HepG2 (cell line): ENCODE results near the gene LZTR1. TPM values are rescaled to one million over a fixed set of nuclear protein-coding genes. Genes with fewer than 3 reads are reported as not detected.

Source experiments
- ATAC-seq: fragments of 200-7000 bp; cut with Tn5 transposase; 3 replicates; pipeline ENCODE4 v1.9.1; 2020; ENCODE audit warnings: mild to moderate bottlenecking, moderate library complexity
- BruUV-seq: library from RNA; stranded (reverse); fragments of 400-500 nt; replicated peaks from 2 replicates; lab custom pipeline; 2021; lab: Mats Ljungman, UMichigan
- CTCF ChIA-PET: fragments of 300-600 bp; formaldehyde crosslinking; extraction: SDS; loops from one replicate; lab custom pipeline; 2021; ENCODE audit warnings: low total read pairs, inconsistent platforms, low intra/inter-chr PET ratio; lab: Yijun Ruan, JAX
- POLR2A ChIA-PET: fragments of 350-600 bp; sonication (Branson Sonifier 250); formaldehyde crosslinking; loops from one replicate; lab custom pipeline; 2020; ENCODE audit warnings: antibody characterized with exemption, inconsistent platforms; lab: Yijun Ruan, JAX
- DNase-seq: peaks from one replicate; pipeline ENCODE4 v3.0.0-alpha.2; 2015; ENCODE audit warnings: low spot score
- FAIRE-seq: peaks from 3 replicates; lab custom pipeline; 2011; peaks lifted over from hg19 to GRCh38; lab: Jason Lieb, UNC
- H2AFZ ChIP-seq: one replicate; pipeline ENCODE4 v1.6.1; 2011; ENCODE audit warnings: low read length, inconsistent platforms
- H3K27ac ChIP-seq: fragments of 300-600 bp; 3 replicates; pipeline ENCODE4 v1.8.0; 2011; ENCODE audit warnings: mixed run types, mild to moderate bottlenecking, mixed read lengths, low read length, inconsistent platforms; ENCODE audit not compliant: insufficient read depth; ENCODE audit errors: extremely low read length
- H3K27me3 ChIP-seq, 2 experiments: fragments of 200-600 bp in 1 of 2; 2 replicates in 1 of 2; 3 replicates in 1 of 2; pipeline versions ENCODE4 v1.6.0 to v1.8.0; 2011; ENCODE audit warnings: low read length in 2 of 2, mild to moderate bottlenecking in 2 of 2, moderate library complexity in 2 of 2, inconsistent platforms in 1 of 2; ENCODE audit not compliant: insufficient read depth in 2 of 2, control insufficient read depth in 1 of 2
- H3K36me3 ChIP-seq, 2 experiments: fragments of 200-600 bp in 1 of 2; replicated peaks in 1 of 2; 2 replicates in 1 of 2; 3 replicates in 1 of 2; pipeline versions ENCODE4 v1.5.1 to v1.8.0; 2011; ENCODE audit warnings: low read length in 2 of 2, inconsistent platforms in 1 of 2; ENCODE audit not compliant: insufficient read depth in 2 of 2, control insufficient read depth in 1 of 2
- H3K4me1 ChIP-seq: 2 replicates; pipeline ENCODE4 v1.5.1; 2012; ENCODE audit warnings: low read length, inconsistent platforms; ENCODE audit not compliant: insufficient read depth
- H3K4me2 ChIP-seq: 2 replicates; pipeline ENCODE4 v1.6.0; 2011; ENCODE audit warnings: low read depth, low read length, inconsistent platforms
- H3K4me3 ChIP-seq, 3 experiments: fragments of 200-600 bp in 1 of 3; sonication (generic), shearing (Covaris generic) in 1 of 3; replicated peaks in 1 of 3; 2 replicates each; pipeline ENCODE4 v1.5.1; 2011 to 2016; ENCODE audit warnings: low read length in 3 of 3, inconsistent platforms in 2 of 3, low read depth in 2 of 3, mild to moderate bottlenecking in 2 of 3, control low read depth in 1 of 3, mixed read lengths in 1 of 3; ENCODE audit not compliant: insufficient read depth in 1 of 3
- H3K79me2 ChIP-seq: one replicate; pipeline ENCODE4 v1.6.1; 2011; ENCODE audit warnings: low read length, inconsistent platforms; ENCODE audit not compliant: insufficient read depth
- H3K9ac ChIP-seq: 2 replicates; pipeline ENCODE4 v1.6.0; 2011; ENCODE audit warnings: mild to moderate bottlenecking, low read depth, low read length, inconsistent platforms; ENCODE audit not compliant: insufficient read depth
- H3K9me3 ChIP-seq: 2 replicates; pipeline ENCODE4 v1.5.1; 2012; ENCODE audit warnings: mild to moderate bottlenecking, low read length
- H4K20me1 ChIP-seq: 2 replicates; pipeline ENCODE4 v1.6.0; 2011; ENCODE audit warnings: inconsistent platforms, mild to moderate bottlenecking, low read length, moderate library complexity; ENCODE audit not compliant: insufficient read depth
- ARNT ChIP-seq: fragments of 450-650 bp; IDR thresholded peaks from 2 replicates; pipeline ENCODE4 v1.6.1; 2017
- BATF2 ChIP-seq: sonication (generic); formaldehyde crosslinking; IDR thresholded peaks from 2 replicates; pipeline ENCODE4 v1.8.0; 2022; ENCODE audit warnings: mild to moderate bottlenecking, missing genetic modification reagents, moderate library complexity
- BCL3 ChIP-seq: sonication (generic); formaldehyde crosslinking; IDR thresholded peaks from 2 replicates; pipeline ENCODE4 v1.5.1; 2020; ENCODE audit warnings: mild to moderate bottlenecking, missing genetic modification reagents, moderate library complexity
- FIP1L1 ChIP-seq: fragments of 200-400 bp; formaldehyde crosslinking; IDR thresholded peaks from 2 replicates; pipeline ENCODE4 v1.6.1; 2018; ENCODE audit warnings: low read depth, mild to moderate bottlenecking, low read length, moderate library complexity, borderline replicate concordance; ENCODE audit not compliant: insufficient read depth
- FOXM1 ChIP-seq: sonication (generic); formaldehyde crosslinking; IDR thresholded peaks from 2 replicates; pipeline ENCODE4 v1.5.0; 2020; ENCODE audit warnings: missing genetic modification reagents
- HNRNPL ChIP-seq: fragments of 200-400 bp; formaldehyde crosslinking; IDR thresholded peaks from 2 replicates; pipeline ENCODE4 v1.6.1; 2017; ENCODE audit warnings: mild to moderate bottlenecking, low read depth, low read length
- JUNB ChIP-seq: sonication (generic); formaldehyde crosslinking; IDR thresholded peaks from 2 replicates; pipeline ENCODE4 v1.8.0; 2022; ENCODE audit warnings: missing genetic modification reagents, mild to moderate bottlenecking, borderline replicate concordance
- MBD4 ChIP-seq: IDR thresholded peaks from 2 replicates; pipeline ENCODE4 v1.6.1; 2012; ENCODE audit warnings: low read length, inconsistent platforms, borderline replicate concordance
- POLR2G ChIP-seq: fragments of 200-400 bp; formaldehyde crosslinking; IDR thresholded peaks from 2 replicates; pipeline ENCODE4 v1.6.1; 2018; ENCODE audit warnings: mild to moderate bottlenecking, low read depth, low read length, moderate library complexity
- SNAPC2 ChIP-seq: sonication (generic); formaldehyde crosslinking; IDR thresholded peaks from 2 replicates; pipeline ENCODE4 v1.8.1; 2022; ENCODE audit warnings: mild to moderate bottlenecking, missing genetic modification reagents
- TBP ChIP-seq: sonication (generic); formaldehyde crosslinking; IDR thresholded peaks from 2 replicates; pipeline ENCODE4 v1.5.0; 2020; ENCODE audit warnings: missing genetic modification reagents
- YEATS4 ChIP-seq: sonication (generic); formaldehyde crosslinking; IDR thresholded peaks from 2 replicates; pipeline ENCODE4 v1.4.0; 2020; ENCODE audit warnings: missing genetic modification reagents, borderline replicate concordance
- ZFP90 ChIP-seq: sonication (generic); formaldehyde crosslinking; IDR thresholded peaks from 2 replicates; pipeline ENCODE4 v1.8.0; 2022; ENCODE audit warnings: missing genetic modification reagents, mild to moderate bottlenecking, inconsistent platforms, borderline replicate concordance
- ZNF557 ChIP-seq: sonication (generic); formaldehyde crosslinking; IDR thresholded peaks from 2 replicates; pipeline ENCODE4 v1.4.0; 2020; ENCODE audit warnings: missing genetic modification reagents
- ZNF652 ChIP-seq: IDR thresholded peaks from 2 replicates; pipeline ENCODE4 v1.6.1; 2016; ENCODE audit warnings: low read depth, borderline replicate concordance
- WGBS: methylation state at CpG from one replicate; pipeline ENCODE4 v1.1.6; 2017; ENCODE audit warnings: low lambda C conversion rate; 5-methylcytosine and 5-hydroxymethylcytosine counted together
- in situ Hi-C: cut with HindIII; loops from 2 replicates; pipeline ENCODE4 v1.10.0; 2017; ENCODE audit warnings: low pct_unique_long_range_greater_than_20kb; ENCODE audit not compliant: extremely low pct_ligation_motif_present
- intact Hi-C: fragments of 100-400 bp; cut with micrococcal nuclease; formaldehyde crosslinking; loops from one replicate; pipeline ENCODE4 v1.10.0; 2022; ENCODE audit not compliant: unreplicated experiment
- polyA plus RNA-seq, 8 experiments: library from polyadenylated mRNA; depleted of rRNA in 3 of 8; stranded (reverse) in 7 of 8; unstranded in 1 of 8; fragments of >200 nt; fragmentation: Illumina TruSeq in 4 of 8; extraction: Trizol in 4 of 8; gene quantifications; 2 replicates each; pipeline versions ENCODE4 v1.2.1 to v1.2.3, GENCODE V29; 2011 to 2016; ENCODE audit warnings: low read depth in 4 of 8, missing spikeins in 1 of 8, mixed read lengths in 1 of 8; ENCODE audit not compliant: insufficient read depth in 1 of 8
- total RNA-seq, 5 experiments: library from RNA; depleted of rRNA; stranded (reverse); fragments of >200 nt; fragmentation: Illumina TruSeq; extraction: Trizol; gene quantifications; 2 replicates each; pipeline ENCODE4 v1.2.3, GENCODE V29; 2016; ENCODE audit warnings: low read depth in 1 of 5

Gene LZTR1
- total and polyA plus RNA-seq, 2 of the 13 experiments (the other 11 are each of a cell fraction or from before 2014, with no cell fraction given) = 21.8 to 22.4 TPM

DNA sequence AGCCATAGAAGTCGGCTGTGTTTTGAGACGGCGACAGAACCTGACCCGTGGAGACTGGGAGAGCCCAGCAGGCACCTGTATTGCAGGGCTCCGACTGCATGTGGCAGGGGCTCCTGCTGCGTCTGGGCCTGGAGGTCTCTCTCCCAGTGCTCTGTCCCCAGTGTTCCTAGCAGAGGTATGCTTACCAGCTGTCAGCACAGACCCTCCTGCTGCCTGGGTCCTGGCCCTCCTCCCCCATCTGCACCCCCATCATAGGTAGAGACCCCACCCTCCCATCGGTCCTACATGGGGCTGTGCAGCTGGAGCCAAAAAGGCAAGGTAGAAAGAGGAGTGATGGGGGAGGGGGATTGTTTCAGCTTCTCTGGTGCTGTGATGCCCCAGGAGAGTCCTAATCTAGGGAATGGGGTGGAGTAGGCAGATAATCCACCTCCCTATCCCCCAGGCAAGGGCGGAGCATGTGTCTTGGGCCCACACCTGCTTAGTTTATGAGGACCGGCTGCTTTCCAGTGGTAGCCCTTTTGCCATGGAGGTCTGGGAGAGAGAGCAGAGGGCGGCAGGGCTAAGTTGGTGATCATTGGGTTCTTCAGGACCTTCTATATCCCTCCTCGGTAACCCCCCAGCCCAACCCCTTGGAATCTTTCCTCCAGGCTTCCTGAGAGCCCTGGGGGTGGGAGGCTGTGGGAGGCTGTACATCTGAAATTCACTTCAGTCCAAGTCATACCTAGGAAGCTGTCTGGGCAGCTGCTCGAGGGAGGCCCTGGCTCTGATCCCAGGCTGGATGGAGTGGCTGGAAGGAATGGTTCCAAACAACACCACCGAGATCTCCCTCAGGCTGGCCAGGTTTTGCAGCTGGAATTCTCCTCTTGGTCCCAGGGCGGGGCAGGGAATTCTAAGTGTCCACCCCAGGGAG is 44.9 kb downstream of the LZTR1 start:
- BruUV-seq = no TSS peak
- Histone ChIP-seq H4K20me1 (no peaks in the 10 kb centered on the region), H3K27ac (no peak overlapping the region), H3K9ac (no peak overlapping the region), H3K36me3 (no peaks in the 10 kb centered on the region), H3K4me3 (no peak overlapping the region), H3K9me3 (no peaks in the 10 kb centered on the region), H3K27me3 (peaks cover 14 to 72% of the 10 kb centered on the region in 2 experiments; a peak in 4 of 5 replicates), H3K4me2 (no peak overlapping the region), H2AFZ (no peak overlapping the region), H3K79me2 (no peaks in the 10 kb centered on the region), H3K4me1 (peaks cover 9% of the 10 kb centered on the region)
- intact Hi-C loops = no loop called here
- FAIRE-seq (no peak), DNase-seq (no peak), ATAC-seq (no peak)
- in situ Hi-C loops = no loop called here
- ChIA-PET CTCF (no interaction called here), POLR2A (no interaction called here)
- no peak for TF ChIP-seq FOXM1 (CRISPR knock-in tag)
- no peak for TF ChIP-seq ZFP90 (CRISPR knock-in tag)
- WGBS = 17% methylated on average over 1 of the region's 14 CpGs

DNA sequence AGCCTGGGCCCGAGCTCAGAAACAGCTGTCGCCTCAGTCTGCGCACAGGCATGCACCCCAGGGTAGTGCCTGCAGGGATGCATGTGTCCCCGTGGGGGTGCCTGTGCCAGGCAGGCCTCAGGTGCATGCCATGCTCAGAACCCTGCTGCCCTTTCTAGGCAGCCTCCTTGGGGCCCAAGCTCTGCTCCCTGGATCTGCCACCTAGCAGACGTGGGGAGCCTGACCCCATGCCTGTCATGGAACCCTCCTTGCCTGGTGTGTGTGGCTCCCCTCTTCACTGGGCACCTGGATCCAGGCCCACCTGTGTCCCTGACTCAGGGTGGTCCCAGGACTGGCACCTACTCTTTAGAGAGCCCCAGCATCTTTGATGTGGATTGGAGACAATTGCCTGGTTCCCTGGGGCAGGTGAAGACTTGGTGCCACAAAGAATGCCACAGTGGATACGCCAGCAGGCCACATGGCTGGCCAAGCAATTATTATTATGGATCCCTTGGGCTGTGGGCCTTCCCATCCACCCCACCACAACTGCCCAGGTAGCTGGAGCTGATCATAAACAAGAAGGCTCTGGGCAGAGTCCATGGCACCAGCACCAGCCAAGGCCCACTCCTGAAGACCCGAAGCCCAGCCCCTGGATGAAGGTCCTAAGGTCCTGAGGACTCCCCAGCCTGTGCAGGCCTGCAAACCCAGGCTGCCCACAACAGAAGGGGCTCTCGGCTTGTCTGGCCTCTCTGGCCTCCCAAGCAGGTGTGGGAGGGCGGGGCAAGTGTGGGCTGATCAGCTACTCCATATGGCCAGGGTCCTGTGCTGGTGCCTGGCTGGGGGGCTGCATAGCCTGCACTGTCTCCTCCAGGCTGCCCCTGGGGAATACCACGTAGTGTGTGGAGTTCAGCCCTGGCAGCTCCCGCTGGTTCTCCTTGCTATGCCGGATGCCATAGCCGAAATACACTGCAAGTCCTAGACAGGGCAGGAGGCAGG is 46.5 kb downstream of the LZTR1 start:
- intact Hi-C loops = no loop called here
- H3K9ac ChIP-seq = no peak overlapping the region
- no peak overlapping the region for H3K4me3 ChIP-seq
- ATAC-seq (no peak), DNase-seq (no peak), FAIRE-seq (no peak)
- WGBS = 50% methylated on average over 1 of the region's 13 CpGs
- POLR2A ChIA-PET = no interaction called here
- in situ Hi-C loops = no loop called here
- no peak overlapping the region for H2AFZ ChIP-seq
- H3K27ac ChIP-seq = no peak overlapping the region
- CTCF ChIA-PET = no interaction called here
- no TSS peak for BruUV-seq
- no peaks in the 10 kb centered on the region for H3K79me2 ChIP-seq
- no peaks in the 10 kb centered on the region for H3K36me3 ChIP-seq
- no peaks in the 10 kb centered on the region for H4K20me1 ChIP-seq
- H3K4me2 ChIP-seq = no peak overlapping the region
- peaks cover 17 to 66% of the 10 kb centered on the region in 2 experiments; a peak in 4 of 5 replicates for H3K27me3 ChIP-seq
- H3K9me3 ChIP-seq = no peaks in the 10 kb centered on the region
- no peaks in the 10 kb centered on the region for H3K4me1 ChIP-seq
- TF ChIP-seq POLR2G (no peak), TBP (CRISPR knock-in tag) (no peak), HNRNPL (no peak), FIP1L1 (no peak), BCL3 (CRISPR knock-in tag) (no peak), ARNT (no peak), YEATS4 (CRISPR knock-in tag) (no peak), JUNB (no peak), SNAPC2 (CRISPR knock-in tag) (no peak), MBD4 (no peak), BATF2 (CRISPR knock-in tag) (no peak), ZNF557 (CRISPR knock-in tag) (no peak), ZNF652 (CRISPR knock-in tag) (no peak)
